H1 (cell line): ENCODE data around the gene CAPN3. TPM values are rescaled to one million over a fixed set of nuclear protein-coding genes. Genes with fewer than 3 reads are reported as not detected.

ENCODE experiments used
- CTCF ChIA-PET: fragments of 300-600 bp; sonication (Branson Sonifier 250); formaldehyde crosslinking; loops from one replicate; lab custom pipeline; 2021; ENCODE audit not compliant: partially characterized antibody; lab: Charles Lee
- POLR2A ChIA-PET: fragments of 300-600 bp; sonication (Branson Sonifier 250); formaldehyde crosslinking; loops from one replicate; lab custom pipeline; 2021; ENCODE audit warnings: inconsistent platforms; ENCODE audit not compliant: partially characterized antibody; lab: Charles Lee
- DNase-seq, 2 experiments: peaks; one replicate each; pipeline versions ENCODE4 v3.0.0 to v3.0.0-alpha.2; 2010 to 2022; ENCODE audit warnings: low spot score in 2 of 2, low read depth in 1 of 2, mixed read lengths in 1 of 2
- FAIRE-seq: peaks from 2 replicates; lab custom pipeline; 2011; peaks lifted over from hg19 to GRCh38; lab: Jason Lieb, UNC
- H2AFZ ChIP-seq: 2 replicates; pipeline ENCODE4 v1.8.1; 2012; ENCODE audit warnings: low read length, inconsistent platforms
- H2AK5ac ChIP-seq: 2 replicates; pipeline ENCODE4 v1.6.1; 2013; ENCODE audit warnings: low read depth, low read length
- H2BK120ac ChIP-seq: replicated peaks from 2 replicates; pipeline ENCODE3; 2013; ENCODE audit warnings: low read depth, low read length, inconsistent platforms
- H2BK12ac ChIP-seq: 2 replicates; pipeline ENCODE4 v1.6.1; 2013; ENCODE audit warnings: low read depth, low read length
- H2BK15ac ChIP-seq: 2 replicates; pipeline ENCODE4 v1.6.1; 2013; ENCODE audit warnings: low read length
- H2BK20ac ChIP-seq: 2 replicates; pipeline ENCODE4 v1.6.1; 2013; ENCODE audit warnings: low read length
- H2BK5ac ChIP-seq: 2 replicates; pipeline ENCODE4 v1.6.1; 2013; ENCODE audit warnings: low read depth, low read length
- H3K14ac ChIP-seq: 2 replicates; pipeline ENCODE4 v1.6.1; 2013; ENCODE audit warnings: inconsistent platforms; ENCODE audit not compliant: insufficient read length
- H3K18ac ChIP-seq: 2 replicates; pipeline ENCODE4 v1.6.1; 2013; ENCODE audit warnings: low read length; ENCODE audit errors: extremely low read depth
- H3K23ac ChIP-seq: 2 replicates; pipeline ENCODE4 v1.6.1; 2013; ENCODE audit warnings: inconsistent platforms; ENCODE audit not compliant: insufficient read length
- H3K23me2 ChIP-seq: 2 replicates; pipeline ENCODE4 v1.6.1; 2013; ENCODE audit warnings: low read depth, low read length
- H3K27ac ChIP-seq: 2 replicates; pipeline ENCODE4 v1.6.1; 2011; ENCODE audit warnings: low read depth, low read length, inconsistent platforms
- H3K27me3 ChIP-seq, 4 experiments: replicated peaks in 1 of 4; 1 replicate in 1 of 4; 2 replicates in 3 of 4; pipeline versions ENCODE4 v1.6.1 to v1.8.1; 2011 to 2013; ENCODE audit warnings: low read length in 3 of 4, mild to moderate bottlenecking in 3 of 4, inconsistent platforms in 2 of 4, mixed read lengths in 2 of 4, moderate library complexity in 1 of 4; ENCODE audit not compliant: control insufficient read depth in 3 of 4, insufficient read depth in 3 of 4; ENCODE audit errors: extremely low read depth in 1 of 4
- H3K36me3 ChIP-seq, 4 experiments: 2 replicates each; pipeline versions ENCODE4 v1.6.1 to v1.8.1; 2011 to 2013; ENCODE audit warnings: mild to moderate bottlenecking in 4 of 4, low read length in 3 of 4, moderate library complexity in 2 of 4, control low read depth in 1 of 4, inconsistent platforms in 1 of 4; ENCODE audit not compliant: insufficient read depth in 4 of 4, control insufficient read depth in 2 of 4
- H3K4ac ChIP-seq: replicated peaks from 2 replicates; pipeline ENCODE3; 2013; ENCODE audit warnings: low read length, low read depth, mixed read lengths, inconsistent platforms; ENCODE audit not compliant: insufficient read length
- H3K4me1 ChIP-seq, 4 experiments: replicated peaks in 1 of 4; 1 replicate in 1 of 4; 2 replicates in 3 of 4; pipeline versions ENCODE4 v1.6.1 to v1.8.1; 2011 to 2013; ENCODE audit warnings: low read length in 3 of 4, inconsistent platforms in 2 of 4, mixed read lengths in 1 of 4; ENCODE audit not compliant: insufficient read depth in 4 of 4, control insufficient read depth in 3 of 4
- H3K4me2 ChIP-seq, 2 experiments: 2 replicates each; pipeline versions ENCODE4 v1.6.1 to v1.8.1; 2011 to 2013; ENCODE audit warnings: low read depth in 2 of 2, low read length in 2 of 2, control low read depth in 1 of 2, inconsistent platforms in 1 of 2, mild to moderate bottlenecking in 1 of 2; ENCODE audit not compliant: insufficient read depth in 1 of 2
- H3K4me3 ChIP-seq, 4 experiments: fragments of 200-600, 300-600 bp in 1 of 4; sonication (generic), shearing (Covaris generic), sonication (Bioruptor Twin) in 1 of 4; 2 replicates each; pipeline versions ENCODE4 v1.5.1 to v1.8.1; 2011 to 2016; ENCODE audit warnings: low read length in 4 of 4, low read depth in 3 of 4, control low read depth in 2 of 4, inconsistent platforms in 2 of 4, mild to moderate bottlenecking in 2 of 4, mixed read lengths in 1 of 4, moderate library complexity in 1 of 4; ENCODE audit not compliant: insufficient read depth in 2 of 4; ENCODE audit errors: extremely low read depth in 1 of 4
- H3K56ac ChIP-seq: replicated peaks from 2 replicates; pipeline ENCODE3; 2013; ENCODE audit warnings: low read depth, mild to moderate bottlenecking, mixed read lengths, low read length, inconsistent platforms; ENCODE audit not compliant: insufficient read length
- H3K79me1 ChIP-seq: 2 replicates; pipeline ENCODE4 v1.6.1; 2013; ENCODE audit warnings: low read depth, low read length, control low read depth
- H3K79me2 ChIP-seq, 2 experiments: 2 replicates each; pipeline versions ENCODE4 v1.6.1 to v1.8.1; 2012 to 2013; ENCODE audit warnings: low read length in 2 of 2, mild to moderate bottlenecking in 2 of 2, inconsistent platforms in 1 of 2; ENCODE audit not compliant: insufficient read depth in 2 of 2, control insufficient read depth in 1 of 2
- H3K9ac ChIP-seq, 4 experiments: replicated peaks in 1 of 4; 1 replicate in 1 of 4; 2 replicates in 3 of 4; pipeline versions ENCODE4 v1.6.1 to v1.8.1; 2011 to 2013; ENCODE audit warnings: low read depth in 3 of 4, low read length in 3 of 4, control low read depth in 2 of 4, mild to moderate bottlenecking in 2 of 4, moderate library complexity in 2 of 4, inconsistent platforms in 1 of 4; ENCODE audit errors: extremely low read depth in 1 of 4
- H3K9me3 ChIP-seq, 2 experiments: 2 replicates each; pipeline versions ENCODE4 v1.6.1 to v1.8.1; 2012 to 2013; ENCODE audit warnings: mild to moderate bottlenecking in 2 of 2, moderate library complexity in 2 of 2, control low read depth in 1 of 2, inconsistent platforms in 1 of 2, low read depth in 1 of 2, low read length in 1 of 2, mixed read lengths in 1 of 2; ENCODE audit not compliant: insufficient read depth in 2 of 2
- H4K20me1 ChIP-seq, 2 experiments: replicated peaks in 1 of 2; 2 replicates each; pipeline versions ENCODE3 to v1.8.1; 2011 to 2013; ENCODE audit warnings: inconsistent platforms in 2 of 2, low read length in 2 of 2, mild to moderate bottlenecking in 1 of 2; ENCODE audit not compliant: insufficient read depth in 2 of 2, control insufficient read depth in 1 of 2
- H4K5ac ChIP-seq: 2 replicates; pipeline ENCODE4 v1.6.1; 2013; ENCODE audit warnings: low read length, low read depth, mixed read lengths, inconsistent platforms; ENCODE audit not compliant: insufficient read length
- H4K8ac ChIP-seq: 2 replicates; pipeline ENCODE4 v1.8.0; 2013; ENCODE audit warnings: mild to moderate bottlenecking, moderate library complexity, low read length, inconsistent platforms; ENCODE audit not compliant: insufficient read depth; ENCODE audit errors: extremely low read depth
- H4K91ac ChIP-seq: replicated peaks from 2 replicates; pipeline ENCODE3; 2013; ENCODE audit warnings: low read length, mixed read lengths, inconsistent platforms; ENCODE audit not compliant: insufficient read length
- BRCA1 ChIP-seq: IDR thresholded peaks from 2 replicates; pipeline ENCODE4 v1.6.1; 2012; ENCODE audit warnings: low read depth, low read length, improper control_type of control experiment
- EP300 ChIP-seq, 2 experiments: IDR thresholded peaks; 1 replicate in 1 of 2; 2 replicates in 1 of 2; pipeline ENCODE4 v1.6.1; 2011 to 2012; ENCODE audit warnings: low read depth in 2 of 2, low read length in 2 of 2, mild to moderate bottlenecking in 2 of 2, borderline replicate concordance in 1 of 2, inconsistent platforms in 1 of 2, moderate library complexity in 1 of 2
- KDM4A ChIP-seq: IDR thresholded peaks from one replicate; pipeline ENCODE4 v1.7.1; 2012; ENCODE audit warnings: low read depth, mild to moderate bottlenecking, moderate library complexity, low read length, inconsistent platforms; ENCODE audit not compliant: severe bottlenecking
- PHF8 ChIP-seq: fragments of 200-600 bp; sonication (generic); conservative IDR thresholded peaks from 2 replicates; pipeline ENCODE4 v1.7.1; 2012; ENCODE audit warnings: low read depth, mild to moderate bottlenecking, inconsistent platforms, low read length, moderate library complexity
- RAD21 ChIP-seq, 2 experiments: IDR thresholded peaks in 1 of 2; conservative IDR thresholded peaks in 1 of 2; 2 replicates each; pipeline ENCODE4 v1.6.1; 2011; ENCODE audit warnings: low read depth in 2 of 2, low read length in 2 of 2, improper control_type of control experiment in 1 of 2, inconsistent platforms in 1 of 2, mild to moderate bottlenecking in 1 of 2, moderate library complexity in 1 of 2
- SP2 ChIP-seq: IDR thresholded peaks from 2 replicates; pipeline ENCODE4 v1.6.1; 2012; ENCODE audit warnings: mild to moderate bottlenecking, low read length, inconsistent platforms
- WGBS, 2 experiments: shearing (Covaris generic) in 1 of 2; methylation state at CpG; one replicate each; pipeline versions ENCODE4 v1.1.6 to v1.1.7; 2013 to 2015; ENCODE audit warnings: low lambda C conversion rate in 2 of 2, mixed read lengths in 2 of 2, inconsistent platforms in 1 of 2, low coverage in 1 of 2, missing lambda C conversion rate in 1 of 2; ENCODE audit not compliant: insufficient replicate concordance in 2 of 2, insufficient coverage in 1 of 2, insufficient read length in 1 of 2; ENCODE audit errors: extremely low coverage in 1 of 2, missing lambda C conversion rate in 1 of 2; 5-methylcytosine and 5-hydroxymethylcytosine counted together
- polyA plus RNA-seq, 7 experiments: library from polyadenylated mRNA; depleted of rRNA in 3 of 7; stranded (reverse) in 5 of 7; unstranded in 2 of 7; fragments of >200 nt in 5 of 7; fragments of 200-250 nt in 2 of 7; gene quantifications; 1 replicate in 5 of 7; 2 replicates in 1 of 7; 4 replicates in 1 of 7; pipeline versions ENCODE4 v1.2.1 to v1.2.3, GENCODE V29; 2011 to 2013; ENCODE audit warnings: missing spikeins in 2 of 7, mixed read lengths in 2 of 7
- total RNA-seq: library from RNA; stranded (reverse); fragmentation: NEBNext Ultra II Directional; extraction: Animal tissue kit (Norgen Biotek cat#: 25700); gene quantifications from 2 replicates; pipeline ENCODE4 v1.2.1, GENCODE V29; 2021

CAPN3 gene
- total and polyA plus RNA-seq, 2 of the 8 experiments (the other 6 are each of a cell fraction or from before 2014, with no cell fraction given): 0.80 to 2.1 TPM

GRCh38 chr15:42456971-42457370 is 97.7 kb downstream of the CAPN3 start:
- peak overlapping the region; percentile 24 to 50 for H3K4me2 ChIP-seq
- H3K36me3 ChIP-seq: no peaks in the 10 kb centered on the region; a peak in 1 of 8 replicates
- ChIA-PET POLR2A (interaction anchor here (0.6 to 1.0 kb wide), 2 partner anchors 29 to 34 kb away, joined by 3 read pairs; partner anchors contain the start of gene ZNF106), CTCF (interaction anchor here (0.6 to 2.1 kb wide), 4 partner anchors 9 to 187 kb away, joined by 5 to 8 read pairs (median 8); no protein-coding TSS in a partner anchor)
- H3K23me2 ChIP-seq: no peaks in the 10 kb centered on the region
- peak overlapping the region; percentile 65; the same call in 1 of the 2 replicates for H2AK5ac ChIP-seq
- H4K8ac ChIP-seq: no peak overlapping the region
- H4K20me1 ChIP-seq: no peaks in the 10 kb centered on the region
- H3K9me3 ChIP-seq: no peaks in the 10 kb centered on the region
- peak overlapping the region in 2 of 4 experiments; percentile 3 to 31; a peak in 3 of 8 replicates for H3K4me3 ChIP-seq
- no peaks in the 10 kb centered on the region for H3K79me2 ChIP-seq
- H3K23ac ChIP-seq: no peak overlapping the region
- no peak overlapping the region for H2AFZ ChIP-seq
- FAIRE-seq: no peak
- TF ChIP-seq EP300 (IDR thresholded peaks at IDR 0.05; ENCODE audit: borderline replicate concordance in 1 of 2, low read depth in 2 of 2, low read length in 2 of 2) (no peak), BRCA1 (no peak), RAD21 (IDR thresholded peaks at IDR 0.05 in 1 of 2, conservative IDR thresholded peaks at IDR 0.05 in 1 of 2; ENCODE audit: low read depth in 2 of 2, low read length in 2 of 2) (no peak), KDM4A (no peak), SP2 (no peak), PHF8 (no peak)
- H3K9ac ChIP-seq: no peak overlapping the region
- H3K27ac ChIP-seq: 0 out of 2 replicates have a peak overlapping the region, but pooled peaks have one; percentile 81
- H2BK5ac ChIP-seq: peak overlapping the region; percentile 77; the same call in 1 of the 2 replicates
- peak overlapping the region; percentile 83; the same call in 1 of the 2 replicates for H2BK20ac ChIP-seq
- no peak overlapping the region for H4K91ac ChIP-seq
- H3K79me1 ChIP-seq: no peaks in the 10 kb centered on the region
- H2BK120ac ChIP-seq: peak overlapping the region; percentile 9
- peak overlapping the region; percentile 17; the same call in 1 of the 2 replicates for H3K18ac ChIP-seq
- H2BK12ac ChIP-seq: peak overlapping the region; percentile 75
- H4K5ac ChIP-seq: no peak overlapping the region
- no peak for DNase-seq
- WGBS, 2 experiments: 76% methylated on average over 3 of the region's 3 CpGs; no CpG with 5 or more reads in 1 of the 2 experiments
- no peaks in the 10 kb centered on the region for H3K27me3 ChIP-seq
- H3K56ac ChIP-seq: no peak overlapping the region
- peaks cover 0 to 8% (median 3%) of the 10 kb centered on the region in 4 experiments; a peak in 4 of 7 replicates for H3K4me1 ChIP-seq
- H3K4ac ChIP-seq: no peak overlapping the region
- H3K14ac ChIP-seq: no peak overlapping the region
- H2BK15ac ChIP-seq: no peak overlapping the region
